GM20431 (cell line): ENCODE measurements around the gene KANK2.
"Not testable (repeated sequence)": the region's sequence is repeated elsewhere in the genome, so short reads cannot be mapped to it uniquely, and the experiment has no call there.

Experiments used
- in situ Hi-C: fragments of 300-500 bp; cut with MseI, MboI; formaldehyde crosslinking; loops from one replicate; pipeline ENCODE4 v1.15.0; 2020; ENCODE audit warnings: low sequenced_read_pairs; ENCODE audit not compliant: unreplicated experiment

The KANK2 gene

DNA sequence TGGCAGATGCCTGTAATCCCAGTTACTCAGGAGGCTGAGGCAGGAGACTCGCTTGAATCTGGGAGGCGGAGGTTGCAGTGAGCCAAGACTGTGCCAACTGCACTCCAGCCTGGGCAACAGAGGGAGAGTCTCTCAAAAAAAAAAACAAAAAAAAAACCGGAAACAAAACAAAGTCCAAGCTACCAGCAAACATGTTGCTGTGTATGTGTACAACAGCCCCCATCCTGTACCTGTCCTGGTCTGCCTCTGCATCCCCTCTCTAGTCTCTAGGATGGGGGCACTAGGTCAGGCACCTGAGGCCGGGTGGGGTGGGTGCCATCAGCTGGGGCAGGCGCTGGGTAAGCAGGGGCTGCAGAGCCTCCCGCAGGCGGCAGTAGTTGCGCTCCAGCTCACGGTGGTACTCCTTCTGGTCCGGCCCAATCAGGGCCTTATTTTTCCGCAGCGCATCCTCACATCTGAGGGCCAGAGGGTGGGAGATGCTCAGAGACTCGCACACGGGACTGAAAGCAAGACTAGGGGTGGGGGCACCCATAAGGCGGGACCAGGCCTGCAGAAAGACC is 2.8 kb upstream of the KANK2 start:
- in situ Hi-C loops, result no loop called here

DNA sequence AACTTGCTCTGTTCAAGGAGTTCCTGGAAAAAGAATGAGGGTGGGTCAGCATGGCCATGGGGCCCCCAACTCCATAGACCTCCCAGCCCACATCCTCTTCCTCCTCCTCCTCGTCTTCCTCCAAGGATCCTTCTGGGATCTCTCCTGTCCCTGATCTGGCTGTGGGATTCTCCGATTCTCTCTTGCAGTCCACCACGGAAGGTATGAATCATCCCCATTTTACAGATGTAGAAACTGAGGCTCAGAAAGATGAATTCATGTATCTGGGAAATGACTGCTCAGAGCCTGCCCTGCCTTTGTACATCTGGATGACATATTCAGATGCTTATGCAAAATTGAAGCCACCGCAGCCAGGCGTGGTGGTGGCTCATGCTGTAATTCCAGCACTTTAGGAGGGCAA is 2.2 kb upstream of the KANK2 start:
- in situ Hi-C loops, result no loop called here

DNA sequence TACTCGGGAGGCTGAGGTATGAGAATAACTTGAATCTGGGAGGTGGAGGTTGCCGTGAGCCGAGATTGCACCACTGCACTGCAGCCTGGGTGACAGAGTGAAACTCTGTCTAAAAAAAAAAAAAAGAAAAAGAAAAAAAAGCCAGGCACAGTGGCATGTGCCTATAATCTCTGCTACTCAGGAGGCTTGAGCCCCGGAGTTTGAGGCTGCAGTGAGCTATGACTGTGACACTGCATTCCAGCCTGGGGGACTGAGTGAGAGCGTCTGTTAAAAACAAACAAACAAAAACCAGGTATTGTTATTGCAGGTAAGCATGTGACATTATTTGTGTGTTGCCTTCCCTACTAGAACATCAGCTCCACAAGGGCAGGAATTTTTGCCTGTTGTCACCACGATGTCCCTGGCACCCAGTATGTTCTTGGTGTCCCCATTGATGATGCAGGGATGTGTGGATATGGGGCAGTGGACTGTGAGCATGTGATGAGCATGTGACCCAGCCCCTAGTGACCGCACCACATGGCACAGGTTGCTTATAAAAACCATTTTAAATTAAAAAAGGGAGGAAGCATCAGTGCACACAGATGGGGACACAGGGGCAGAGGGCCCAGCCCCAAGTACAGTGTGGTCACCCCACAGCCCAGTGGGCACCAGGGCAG is 1.6 kb upstream of the KANK2 start:
- in situ Hi-C loops, result no loop called here

DNA sequence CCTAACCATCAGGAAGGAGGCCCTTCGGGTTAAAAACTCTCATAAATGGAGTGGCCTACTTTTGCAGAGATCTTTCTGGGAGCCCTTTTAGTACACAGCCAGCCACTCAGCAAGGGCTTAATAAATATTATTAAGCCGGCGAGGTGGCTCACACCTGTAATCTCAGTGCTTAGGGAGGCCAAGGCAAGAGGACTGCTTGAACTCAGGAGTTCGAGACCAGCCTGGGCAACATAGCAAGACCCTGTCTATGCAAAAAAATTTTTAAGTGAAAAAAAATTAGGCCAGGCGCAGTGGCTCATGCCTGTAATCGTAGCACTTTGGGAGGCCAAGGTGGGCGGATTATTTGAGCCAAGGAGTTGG is 810 bp upstream of the KANK2 start:
- in situ Hi-C loops, result no loop called here

DNA sequence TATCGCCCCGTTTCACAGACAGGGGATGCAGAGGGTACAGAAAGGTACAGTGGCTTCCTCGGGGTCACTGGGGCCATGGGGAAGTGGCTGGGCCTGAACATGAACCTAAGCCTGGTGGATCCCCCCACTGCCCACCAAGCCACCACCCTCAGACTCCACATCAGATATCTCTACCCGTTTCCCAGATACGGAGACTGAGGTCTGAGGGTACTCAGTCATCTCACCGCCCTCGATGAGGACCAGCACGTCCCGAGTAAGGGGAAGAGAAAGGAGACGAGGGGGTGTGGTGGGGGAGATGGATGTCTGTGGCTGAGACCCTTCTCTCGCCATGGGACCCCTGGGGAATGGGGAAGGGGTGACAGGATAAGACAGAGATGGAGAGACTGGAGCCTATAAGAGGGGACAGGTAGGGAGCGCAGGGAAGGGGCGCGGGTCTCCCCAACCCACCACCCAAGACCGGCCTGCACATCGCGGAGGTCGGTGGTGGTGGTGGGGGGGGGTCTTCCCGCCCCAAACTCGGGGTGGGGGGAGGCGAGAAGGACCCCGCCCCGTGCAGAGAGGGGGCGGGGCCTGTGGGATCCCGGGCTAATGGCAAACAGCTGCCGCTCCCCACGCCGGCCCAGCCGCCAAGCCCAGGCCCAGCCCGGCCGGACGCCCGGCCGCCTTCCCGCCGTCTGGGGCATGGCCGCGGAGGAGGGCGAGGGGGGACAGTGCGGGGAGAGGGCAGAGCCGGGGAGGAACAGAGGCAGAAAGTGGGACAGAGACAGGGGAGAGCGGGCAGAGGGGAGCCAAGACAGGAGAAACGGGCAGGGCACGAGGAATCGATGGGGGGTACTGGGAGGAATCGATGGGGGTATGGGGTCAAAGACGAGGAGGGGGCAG is 698 bp downstream of the KANK2 start:
- in situ Hi-C loops, result no loop called here

DNA sequence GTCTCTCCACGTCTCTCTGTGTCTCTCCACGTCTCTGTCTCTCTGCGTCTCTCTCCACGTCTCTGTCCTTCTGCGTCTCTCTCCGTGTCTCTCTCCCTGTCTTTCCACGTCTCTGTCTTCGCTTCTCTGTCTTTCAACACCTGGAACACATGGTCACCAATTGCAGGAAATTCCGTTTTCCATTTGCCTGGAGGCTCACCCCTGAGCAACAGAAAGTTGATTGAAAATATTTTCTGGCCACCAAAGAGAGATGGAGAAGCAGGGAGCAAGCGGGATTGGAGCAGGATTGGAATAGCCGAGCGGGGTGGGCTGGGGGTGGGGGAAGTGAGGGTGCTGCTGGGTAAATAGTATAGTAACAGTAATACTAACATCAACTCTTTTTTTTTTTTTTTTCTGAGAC is 1.7 kb downstream of the KANK2 start:
- in situ Hi-C loops, result no loop called here

DNA sequence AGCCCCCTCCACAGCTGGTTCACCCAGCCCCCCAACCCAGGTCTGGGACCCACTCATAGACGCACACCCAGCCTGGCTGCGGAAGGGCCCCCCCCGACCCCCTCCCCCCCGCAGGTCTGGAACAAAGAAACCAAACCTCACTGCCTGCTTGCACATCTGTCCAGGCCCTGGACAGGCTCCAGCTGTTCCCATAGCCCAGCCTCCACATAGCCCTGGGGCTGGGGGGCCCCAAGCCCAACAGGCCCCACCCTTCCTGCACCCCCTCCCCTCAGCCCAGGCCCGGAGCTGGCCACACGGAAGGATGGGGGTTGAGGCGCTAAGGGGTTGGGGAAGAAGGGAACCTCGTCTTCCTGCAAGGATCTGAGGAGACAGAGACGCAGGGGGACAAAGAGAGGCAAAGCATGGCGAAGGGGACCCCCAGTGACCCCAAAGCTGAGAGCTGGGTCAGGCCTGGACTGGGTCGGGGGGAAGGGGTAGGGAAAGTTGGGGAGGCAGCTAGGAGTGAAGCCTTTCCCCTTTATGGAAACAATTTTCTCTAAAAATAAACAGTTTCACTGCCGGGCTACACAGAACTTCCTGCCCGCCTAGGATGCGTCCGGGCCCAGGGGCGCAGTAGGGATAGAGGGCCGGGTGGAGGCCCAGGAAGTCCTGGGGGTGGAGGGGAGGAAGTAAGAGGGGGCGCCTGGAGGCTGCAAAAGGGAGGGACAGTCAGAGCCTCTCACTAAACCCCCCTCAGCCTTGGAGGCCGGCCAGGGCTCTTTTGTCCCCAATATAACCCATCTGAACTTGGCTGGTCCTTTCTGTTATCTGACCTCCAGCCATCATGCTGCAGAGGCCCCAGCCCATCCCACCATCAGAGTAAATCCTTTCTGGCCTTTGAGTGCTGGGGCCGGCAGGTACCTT is 2.4 kb downstream of the KANK2 start:
- in situ Hi-C loops, result no loop called here

DNA sequence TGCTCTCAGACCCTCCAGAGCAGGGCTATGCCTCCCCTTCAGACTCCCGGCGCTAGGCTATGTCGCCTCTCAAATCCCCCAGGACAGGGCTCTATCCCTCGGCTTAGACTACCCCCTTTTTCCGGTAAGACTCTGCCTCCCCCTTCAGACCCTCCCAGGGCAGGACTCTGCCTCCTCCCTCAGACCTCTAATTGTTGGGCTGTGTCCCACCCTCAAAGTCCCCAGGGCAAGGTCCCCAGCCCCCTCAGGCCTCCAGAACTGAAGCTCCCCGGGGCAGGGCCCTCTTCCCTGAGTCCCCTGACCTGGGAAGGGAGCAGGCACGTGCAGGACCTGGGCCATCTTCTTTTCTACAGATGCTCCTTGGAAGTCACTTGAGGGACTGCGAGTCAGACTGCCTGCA is 3.2 kb downstream of the KANK2 start:
- in situ Hi-C loops, result no loop called here

DNA sequence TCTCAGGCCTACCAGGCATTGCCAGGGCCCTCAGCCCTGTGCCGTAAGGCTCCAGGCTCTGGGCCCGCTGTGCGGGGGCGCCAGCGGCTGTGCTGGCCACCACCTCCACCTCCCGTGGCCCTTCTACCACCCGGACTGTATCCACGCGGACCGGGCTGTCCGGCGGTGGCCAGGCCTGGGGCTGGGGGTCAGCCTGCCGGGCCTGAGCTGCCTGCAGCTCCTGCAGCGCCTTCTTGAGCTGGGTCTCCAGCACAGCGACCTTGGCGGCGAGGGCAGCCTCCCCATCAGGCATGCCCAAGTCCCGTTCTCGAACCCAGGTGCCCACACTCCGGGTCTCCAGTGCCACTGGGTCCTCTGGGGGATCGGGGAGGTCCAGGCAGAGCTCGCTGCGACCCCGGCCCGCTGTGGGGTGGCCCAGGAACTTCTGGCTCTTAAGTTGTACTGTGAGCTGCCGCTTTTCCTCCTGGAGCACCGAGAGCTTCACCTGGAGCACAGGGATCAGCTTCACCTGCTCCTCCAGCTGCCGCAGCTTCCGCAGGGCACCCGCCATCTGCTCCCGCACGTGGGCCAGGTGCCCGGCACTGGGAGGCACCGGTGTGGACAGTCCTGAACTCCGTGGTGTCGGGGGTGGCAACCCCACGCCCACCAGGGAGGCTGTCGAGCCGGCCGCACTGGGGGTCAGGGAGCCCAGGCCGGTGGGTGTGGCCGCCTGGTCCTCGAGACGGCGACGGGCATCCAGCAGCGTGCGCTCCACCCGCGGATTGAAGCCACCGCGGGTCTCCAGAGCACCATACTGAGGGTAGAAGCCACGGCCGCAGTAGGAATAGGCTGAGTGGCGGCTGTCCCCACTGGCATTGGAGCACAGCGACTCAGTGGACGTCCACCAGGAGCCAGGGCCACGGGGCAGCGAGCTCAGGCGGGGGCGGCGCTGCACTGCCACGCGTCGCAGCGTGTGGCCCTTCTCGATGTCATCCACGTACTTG is 4.1 kb downstream of the KANK2 start:
- in situ Hi-C loops, result no loop called here

DNA sequence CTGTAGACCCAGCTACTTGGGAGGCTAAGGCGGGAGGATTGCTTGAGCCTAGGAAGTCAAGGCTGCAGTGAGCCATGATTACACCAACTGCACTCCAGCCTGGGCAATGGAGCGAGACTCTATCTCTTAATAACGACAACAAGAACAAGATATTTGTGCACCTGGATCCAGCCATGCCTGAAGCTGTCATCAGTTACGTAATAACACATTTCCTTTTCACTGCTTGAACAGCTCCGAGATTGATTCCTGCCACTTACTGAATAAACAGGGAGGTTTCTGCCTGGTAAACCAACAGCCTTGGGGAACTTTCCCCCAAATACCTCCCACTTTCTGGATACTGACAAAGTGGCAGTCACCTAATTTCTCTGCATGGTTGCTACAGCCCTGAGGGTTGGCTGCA is 5.4 kb downstream of the KANK2 start:
- in situ Hi-C loops, result no loop called here

DNA sequence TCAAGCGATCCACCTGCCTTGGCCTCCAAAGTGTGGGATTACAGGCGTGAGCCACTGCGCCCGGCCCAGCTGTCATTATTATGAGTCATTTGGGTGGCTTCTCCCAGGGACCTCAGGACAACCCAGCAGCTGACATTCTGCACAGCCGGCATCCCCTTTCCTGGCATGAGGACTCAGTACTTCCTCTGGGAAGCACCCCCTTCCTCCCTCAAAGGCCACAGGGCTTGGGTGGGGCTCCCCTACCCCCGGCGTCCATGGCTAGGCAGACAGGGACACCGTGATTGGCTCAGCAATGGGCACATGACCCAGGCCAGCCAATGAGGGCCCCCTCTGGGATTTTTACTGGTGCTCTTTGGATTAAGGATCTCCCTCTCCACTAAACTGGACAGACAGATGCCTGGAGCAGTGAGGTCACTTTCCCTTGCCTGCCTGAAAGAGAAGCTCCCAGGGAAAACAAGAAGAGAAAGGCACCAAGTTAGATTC is 6.0 kb downstream of the KANK2 start:
- in situ Hi-C loops, result no loop called here

DNA sequence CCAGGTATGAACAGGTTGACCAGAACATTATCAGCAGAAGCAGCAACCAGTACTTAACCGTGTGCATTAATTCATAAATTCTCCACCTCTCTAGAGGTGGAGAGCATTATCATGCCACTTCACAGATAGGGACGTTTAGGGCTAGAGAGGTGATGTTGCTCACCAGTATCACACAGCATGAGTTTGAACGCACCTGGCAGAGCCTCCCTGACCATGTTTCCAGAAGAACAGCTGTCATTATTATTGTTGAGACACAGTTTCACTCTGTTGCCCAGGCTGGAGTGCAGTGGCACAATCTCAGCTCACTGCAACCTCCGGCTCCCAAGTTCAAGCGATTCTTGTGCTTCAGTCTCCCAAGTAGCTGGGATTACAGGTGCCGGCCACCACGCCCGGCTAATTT is 6.8 kb downstream of the KANK2 start:
- in situ Hi-C loops, result no loop called here

DNA sequence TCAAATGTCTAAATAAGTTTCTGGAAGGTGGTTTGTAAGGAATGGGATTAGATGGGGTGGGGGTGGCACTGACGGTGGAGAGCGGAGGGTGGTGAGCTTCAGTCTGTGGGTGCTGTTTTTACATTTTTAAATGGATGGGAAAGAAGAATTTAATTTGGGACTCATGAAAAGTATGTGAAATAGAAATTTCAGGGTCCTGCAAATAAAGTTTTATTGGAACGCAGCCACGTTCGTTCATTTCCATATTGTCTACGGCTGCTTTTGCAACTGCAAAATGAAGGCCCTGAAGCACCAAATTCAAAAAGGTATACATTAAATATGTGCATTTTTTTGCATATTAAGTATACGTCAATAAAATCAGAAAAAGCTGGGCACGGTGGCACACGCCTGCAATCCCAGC is 9.9 kb downstream of the KANK2 start:
- in situ Hi-C loops, result no loop called here

DNA sequence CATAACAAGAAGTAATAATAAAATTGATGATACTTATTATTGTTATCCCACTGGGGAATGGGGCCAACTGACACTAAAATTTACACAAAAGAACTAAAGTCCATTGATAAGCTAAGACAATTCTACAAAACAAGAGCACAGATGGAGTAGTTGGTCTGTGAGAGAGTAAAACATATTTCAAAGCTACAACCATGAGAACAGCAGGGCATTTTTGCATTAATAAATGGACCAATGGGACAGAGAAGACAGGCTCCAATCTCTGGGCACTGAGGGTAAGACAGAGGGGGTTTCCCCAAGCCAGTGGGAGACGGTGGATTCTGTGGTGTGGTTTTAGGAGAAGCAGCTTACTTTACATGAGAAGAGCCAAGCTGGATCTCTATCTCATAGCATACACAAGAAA is 14.4 kb downstream of the KANK2 start:
- in situ Hi-C loops, result no loop called here

DNA sequence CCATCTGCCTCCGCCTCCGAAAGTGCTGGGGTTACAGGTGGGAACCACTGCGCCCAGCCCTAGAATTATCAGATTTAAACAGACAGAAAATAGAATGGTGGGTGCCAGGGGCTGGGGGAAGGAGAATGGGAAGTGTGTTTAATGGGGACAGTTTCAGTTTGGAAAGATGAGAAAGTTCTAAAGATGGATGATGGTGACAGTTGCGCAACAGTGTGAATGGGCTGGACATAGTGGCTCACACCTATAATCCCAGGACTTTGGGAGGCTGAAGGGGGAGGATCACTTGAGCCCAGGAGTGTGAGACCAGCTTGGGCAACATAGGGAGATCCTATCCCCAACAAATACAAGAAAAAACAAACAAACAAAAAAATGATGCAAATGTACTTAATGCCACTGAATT is 15.9 kb downstream of the KANK2 start:
- in situ Hi-C loops, result no loop called here

DNA sequence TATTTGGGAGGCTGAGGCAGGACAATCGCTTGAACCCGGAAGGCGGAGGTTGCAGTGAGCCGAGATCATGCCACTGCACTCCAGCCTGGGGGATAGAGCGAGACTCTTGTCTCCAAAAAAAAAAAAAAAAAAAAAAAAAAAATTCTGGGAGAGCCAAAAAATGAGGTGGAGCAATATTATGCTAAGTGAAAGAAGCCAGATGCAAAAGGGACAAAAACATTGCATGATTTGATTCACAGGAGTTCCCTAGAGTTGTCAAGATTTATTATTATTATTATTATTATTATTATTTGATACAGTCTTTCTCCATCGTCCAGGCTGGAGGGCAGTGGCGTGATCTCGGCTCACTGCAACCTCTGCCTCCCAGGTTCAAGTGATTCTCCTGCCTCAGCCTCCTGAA is 16.4 kb downstream of the KANK2 start:
- in situ Hi-C loops, result not testable (repeated sequence)

DNA sequence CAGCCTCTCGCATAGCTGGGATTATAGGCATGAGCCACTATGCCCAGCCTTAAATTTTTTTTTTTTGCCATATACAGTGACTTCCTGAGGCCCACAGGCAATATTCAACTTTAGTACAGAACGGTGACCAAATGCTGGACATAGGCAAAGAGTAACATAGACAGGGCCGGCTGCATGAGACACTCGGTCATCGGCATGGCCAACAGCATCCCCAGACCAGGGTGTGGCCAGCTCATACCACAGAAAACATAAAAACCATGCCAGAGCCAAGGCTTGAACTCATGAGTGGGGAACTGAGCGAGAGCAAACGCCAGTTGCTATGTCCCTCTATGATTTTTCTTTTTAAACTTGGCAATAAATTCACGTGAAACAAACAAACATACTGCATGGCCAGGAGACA is 17.0 kb downstream of the KANK2 start:
- in situ Hi-C loops, result no loop called here

DNA sequence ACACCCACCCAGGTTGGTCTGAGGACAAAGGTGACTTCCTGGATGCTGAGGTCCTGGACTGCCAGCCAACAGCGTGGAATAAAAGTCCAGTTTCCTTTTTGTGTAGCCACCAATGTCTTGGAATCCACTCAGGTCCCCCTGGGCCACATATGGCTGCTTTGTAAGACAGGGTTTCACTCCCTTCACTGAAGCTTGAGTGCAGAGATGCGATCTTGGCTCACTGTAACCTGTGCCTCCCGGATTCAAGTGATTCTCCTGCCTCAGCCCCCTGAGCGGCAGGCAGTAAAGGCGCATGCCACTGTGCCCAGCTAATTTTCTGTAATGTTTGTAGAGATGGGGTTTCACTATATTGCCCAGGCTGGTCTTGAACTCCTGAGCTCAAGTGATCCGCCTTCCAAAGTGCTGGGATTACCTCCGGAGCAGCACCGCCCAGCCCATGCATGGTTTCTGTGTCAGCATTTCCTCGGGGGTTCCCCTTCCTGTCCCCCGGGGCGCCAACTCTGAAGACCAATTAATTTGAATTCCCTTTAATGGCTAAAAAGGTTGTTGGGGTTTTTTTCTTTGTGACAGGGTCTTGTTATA is 17.5 kb downstream of the KANK2 start:
- in situ Hi-C loops, result no loop called here

DNA sequence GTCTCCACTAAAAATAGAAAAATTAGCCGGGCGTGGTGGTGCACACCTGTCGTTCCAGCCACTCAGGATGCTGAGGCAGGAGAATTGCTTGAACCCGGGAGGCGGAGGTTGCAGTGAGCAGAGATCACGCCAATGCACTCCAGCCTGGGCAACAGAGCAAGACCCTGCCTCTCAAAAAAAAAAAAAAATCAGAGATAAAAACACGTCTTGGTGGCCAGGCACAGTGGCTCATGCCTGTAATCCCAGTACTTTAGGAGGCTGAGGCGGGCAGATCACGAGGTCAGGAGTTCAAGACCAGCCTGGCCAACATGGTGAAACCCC is 18.2 kb downstream of the KANK2 start:
- in situ Hi-C loops, result not testable (repeated sequence)
